AG09319 (cell line): ENCODE data around the gene CDC42.

Source experiments
- DNase-seq: peaks from one replicate; pipeline ENCODE4 v3.0.0-alpha.2; 2010; ENCODE audit warnings: low read depth; ENCODE audit errors: extremely low read depth
- TF ChIP-seq, protein P1 (sequence below): IDR thresholded peaks from 2 replicates; pipeline ENCODE4 v1.5.1; 2011; ENCODE audit warnings: low read depth, mild to moderate bottlenecking, inconsistent platforms, low read length, moderate library complexity

Gene CDC42

DNA sequence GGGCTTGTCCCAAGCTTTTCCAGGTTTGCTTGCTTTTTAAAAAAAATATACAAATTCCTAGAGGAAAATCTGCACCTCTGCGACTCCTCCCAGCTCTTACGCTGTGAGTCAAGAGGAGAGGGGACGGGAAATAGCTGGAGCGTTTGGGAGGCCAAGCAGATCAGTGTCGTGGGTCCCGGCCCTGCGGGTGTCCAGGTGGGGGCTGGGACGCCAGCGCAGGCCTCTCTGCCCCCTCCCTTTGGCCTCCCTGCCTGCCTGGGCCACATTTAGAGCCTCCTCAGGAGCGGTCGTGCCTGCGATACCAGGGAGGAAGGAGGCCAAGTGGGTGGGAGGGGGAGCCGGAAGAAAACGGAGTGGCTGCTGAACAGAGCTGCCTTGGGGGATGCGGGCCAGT lies 81.4 kb downstream of the CDC42 start:
- TF ChIP-seq, protein P1, sequence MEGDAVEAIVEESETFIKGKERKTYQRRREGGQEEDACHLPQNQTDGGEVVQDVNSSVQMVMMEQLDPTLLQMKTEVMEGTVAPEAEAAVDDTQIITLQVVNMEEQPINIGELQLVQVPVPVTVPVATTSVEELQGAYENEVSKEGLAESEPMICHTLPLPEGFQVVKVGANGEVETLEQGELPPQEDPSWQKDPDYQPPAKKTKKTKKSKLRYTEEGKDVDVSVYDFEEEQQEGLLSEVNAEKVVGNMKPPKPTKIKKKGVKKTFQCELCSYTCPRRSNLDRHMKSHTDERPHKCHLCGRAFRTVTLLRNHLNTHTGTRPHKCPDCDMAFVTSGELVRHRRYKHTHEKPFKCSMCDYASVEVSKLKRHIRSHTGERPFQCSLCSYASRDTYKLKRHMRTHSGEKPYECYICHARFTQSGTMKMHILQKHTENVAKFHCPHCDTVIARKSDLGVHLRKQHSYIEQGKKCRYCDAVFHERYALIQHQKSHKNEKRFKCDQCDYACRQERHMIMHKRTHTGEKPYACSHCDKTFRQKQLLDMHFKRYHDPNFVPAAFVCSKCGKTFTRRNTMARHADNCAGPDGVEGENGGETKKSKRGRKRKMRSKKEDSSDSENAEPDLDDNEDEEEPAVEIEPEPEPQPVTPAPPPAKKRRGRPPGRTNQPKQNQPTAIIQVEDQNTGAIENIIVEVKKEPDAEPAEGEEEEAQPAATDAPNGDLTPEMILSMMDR: no peak
- no peak for DNase-seq

DNA sequence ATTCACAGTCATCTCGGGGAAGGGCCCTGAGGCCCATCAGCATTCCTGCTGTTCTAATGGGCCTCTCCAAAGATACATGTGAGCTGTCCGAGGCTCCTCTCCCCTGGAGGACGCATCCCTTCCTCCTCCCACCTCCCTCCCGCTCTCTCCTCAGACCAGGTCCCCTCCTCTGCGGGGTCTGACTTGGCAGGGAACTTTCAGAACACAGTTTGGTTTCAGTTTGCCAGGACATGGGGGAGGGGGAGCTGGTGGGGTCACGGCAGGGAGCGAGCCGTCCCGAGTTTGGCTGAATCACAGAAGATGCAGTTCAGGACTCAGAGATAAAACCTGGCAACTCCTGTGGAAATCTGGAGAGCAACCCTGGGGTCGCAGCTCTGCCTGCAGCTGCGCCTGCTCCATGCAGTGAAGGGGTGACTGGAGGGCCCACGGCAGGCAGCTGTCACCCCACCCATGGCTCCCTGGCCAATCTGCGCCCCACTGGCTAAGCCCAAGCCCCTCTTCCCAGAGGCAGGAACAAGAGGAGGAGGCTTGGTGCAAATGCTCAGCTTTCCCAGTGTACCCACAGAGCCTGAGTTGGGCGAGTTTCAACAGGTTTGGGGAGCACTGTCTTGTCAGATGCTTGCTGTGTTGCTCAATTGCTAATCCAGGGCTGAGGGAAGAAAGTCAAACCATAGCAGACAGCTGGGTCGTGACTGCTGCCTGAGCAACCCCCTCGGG lies 84.7 kb downstream of the CDC42 start:
- no peak for DNase-seq
- TF ChIP-seq, protein P1: no peak

DNA sequence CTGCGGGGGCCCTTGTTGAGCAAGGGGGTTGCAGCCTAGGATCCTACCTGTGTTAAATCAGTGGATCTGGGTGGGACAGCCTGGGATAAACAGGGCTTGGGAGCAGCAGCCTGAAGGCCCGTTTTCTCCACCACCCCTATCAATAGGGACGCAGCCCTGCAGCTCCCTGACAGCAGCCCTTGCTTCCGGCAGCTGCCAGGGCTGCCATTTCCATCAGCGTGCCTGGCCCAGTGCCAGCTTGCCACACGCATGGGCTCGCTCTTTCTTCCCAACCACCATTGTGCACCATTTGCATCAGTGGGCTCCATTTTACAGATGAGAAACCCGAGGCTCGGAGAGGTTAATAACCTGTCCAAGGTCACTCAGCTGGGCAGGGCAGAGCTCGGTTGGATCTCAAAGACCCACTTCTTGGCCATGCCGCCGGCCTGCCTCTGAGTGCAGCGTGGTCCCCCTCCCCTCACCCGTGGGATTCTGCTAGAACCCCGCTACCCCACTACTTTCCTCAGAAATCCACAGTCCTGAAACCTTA lies 86.6 kb downstream of the CDC42 start:
- DNase-seq: no peak
- TF ChIP-seq, protein P1: no peak

DNA sequence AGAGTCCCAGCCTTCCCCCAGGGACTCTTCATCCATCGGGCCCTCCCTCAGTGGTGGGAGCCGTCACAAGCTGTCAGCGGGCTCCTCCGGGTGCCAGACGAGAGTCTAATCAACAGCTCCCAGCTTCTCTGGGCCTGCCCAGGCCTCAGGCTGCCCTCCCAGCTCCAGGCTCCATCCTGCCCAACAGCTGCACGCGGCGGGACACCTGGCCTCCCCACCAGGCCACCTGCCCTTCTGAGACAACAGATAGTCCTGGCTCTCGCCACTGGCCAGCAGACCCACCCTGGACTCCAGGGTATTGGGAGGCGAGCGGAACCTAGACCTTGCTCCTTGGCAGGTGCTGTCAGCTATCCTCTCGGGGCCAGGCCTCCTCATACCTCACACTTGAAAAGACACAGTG lies 87.3 kb downstream of the CDC42 start:
- DNase-seq: no peak
- TF ChIP-seq, protein P1: no peak
